ENCODE measurements around the gene CTIF. TPM values are rescaled to one million over a fixed set of nuclear protein-coding genes. Genes with fewer than 3 reads are reported as not detected.
A peak's percentile ranks its signal among the peaks of the same experiment; 100 is the strongest.

Gene CTIF
- total and polyA plus RNA-seq, 4 donors: 10.6 to 26.7 (median 12.3) TPM

DNA sequence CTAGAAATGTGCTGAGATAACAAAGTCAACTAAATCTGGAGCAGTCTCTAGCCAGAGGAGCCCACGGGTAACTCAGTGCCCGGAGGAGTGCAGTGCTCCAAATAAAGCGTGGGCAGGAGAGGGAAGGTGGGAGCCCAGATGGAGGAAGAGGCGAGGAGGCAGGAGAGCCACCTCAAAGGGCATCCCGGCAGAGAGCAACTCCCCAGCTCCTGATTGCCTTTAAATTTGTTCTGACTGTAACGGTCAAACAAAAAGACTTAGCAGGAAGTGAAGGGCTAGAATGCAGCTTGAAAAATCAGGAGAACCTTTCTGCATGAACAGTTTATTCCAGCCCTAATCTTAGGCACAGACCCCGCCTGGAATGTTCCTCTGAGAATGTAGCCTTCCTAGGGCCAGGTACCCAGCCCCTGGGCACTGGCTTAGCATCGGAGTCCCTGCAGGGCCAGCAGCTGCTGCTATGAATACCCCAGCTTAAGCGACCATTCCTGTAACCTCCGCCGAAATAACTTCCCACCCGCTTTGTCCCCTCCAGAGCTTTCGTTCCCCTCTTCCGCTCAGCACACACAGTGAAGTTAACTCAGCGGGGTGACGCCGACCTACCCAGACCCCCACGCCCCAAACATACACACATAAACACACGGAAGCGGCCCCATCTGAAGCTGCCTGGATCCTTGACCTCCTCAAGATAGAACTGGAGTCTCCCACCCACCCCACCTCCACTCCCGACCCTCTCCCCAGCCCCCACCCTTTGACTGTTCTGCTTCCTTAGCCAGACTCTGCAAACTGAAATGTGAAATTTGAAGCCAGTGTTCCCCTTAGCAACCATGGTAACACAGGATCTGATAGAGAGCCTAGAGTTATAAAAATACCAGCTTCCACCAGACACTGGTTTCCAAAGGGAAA lies 288.7 kb downstream of the CTIF start (continued):
- TF ChIP-seq, protein P1, sequence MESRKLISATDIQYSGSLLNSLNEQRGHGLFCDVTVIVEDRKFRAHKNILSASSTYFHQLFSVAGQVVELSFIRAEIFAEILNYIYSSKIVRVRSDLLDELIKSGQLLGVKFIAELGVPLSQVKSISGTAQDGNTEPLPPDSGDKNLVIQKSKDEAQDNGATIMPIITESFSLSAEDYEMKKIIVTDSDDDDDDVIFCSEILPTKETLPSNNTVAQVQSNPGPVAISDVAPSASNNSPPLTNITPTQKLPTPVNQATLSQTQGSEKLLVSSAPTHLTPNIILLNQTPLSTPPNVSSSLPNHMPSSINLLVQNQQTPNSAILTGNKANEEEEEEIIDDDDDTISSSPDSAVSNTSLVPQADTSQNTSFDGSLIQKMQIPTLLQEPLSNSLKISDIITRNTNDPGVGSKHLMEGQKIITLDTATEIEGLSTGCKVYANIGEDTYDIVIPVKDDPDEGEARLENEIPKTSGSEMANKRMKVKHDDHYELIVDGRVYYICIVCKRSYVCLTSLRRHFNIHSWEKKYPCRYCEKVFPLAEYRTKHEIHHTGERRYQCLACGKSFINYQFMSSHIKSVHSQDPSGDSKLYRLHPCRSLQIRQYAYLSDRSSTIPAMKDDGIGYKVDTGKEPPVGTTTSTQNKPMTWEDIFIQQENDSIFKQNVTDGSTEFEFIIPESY (IDR thresholded peaks at IDR 0.05): no peak
- TF ChIP-seq, protein P2, sequence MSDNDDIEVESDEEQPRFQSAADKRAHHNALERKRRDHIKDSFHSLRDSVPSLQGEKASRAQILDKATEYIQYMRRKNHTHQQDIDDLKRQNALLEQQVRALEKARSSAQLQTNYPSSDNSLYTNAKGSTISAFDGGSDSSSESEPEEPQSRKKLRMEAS (IDR thresholded peaks at IDR 0.05): no peak
- TF ChIP-seq FOXA2 (IDR thresholded peaks at IDR 0.05): no peak
- TF ChIP-seq RXRA (IDR thresholded peaks at IDR 0.05): no peak
- no peak for TF ChIP-seq HNF4G (IDR thresholded peaks at IDR 0.05)
- TF ChIP-seq GABPA (IDR thresholded peaks at IDR 0.05 in 1 of 2, conservative IDR thresholded peaks at IDR 0.05 in 1 of 2): no peak
- no peak for TF ChIP-seq TAF1 (conservative IDR thresholded peaks at IDR 0.05)

DNA sequence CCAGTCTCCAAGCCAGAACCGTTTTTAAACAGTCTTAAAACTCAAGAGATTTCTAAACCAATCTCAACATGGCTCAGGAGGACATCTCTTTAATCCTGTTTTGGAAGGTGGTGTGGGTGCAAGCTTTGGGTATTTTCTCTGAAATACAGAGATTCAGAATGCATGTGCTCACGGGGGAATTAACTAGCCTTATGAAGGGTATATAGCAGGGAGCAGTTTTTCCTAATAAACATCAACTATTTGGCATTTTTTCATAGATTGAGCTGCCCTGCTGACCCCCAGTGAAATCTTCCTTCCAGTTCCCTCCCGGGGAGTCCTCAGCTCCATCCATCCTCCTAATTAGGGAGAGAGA lies 289.3 kb downstream of the CTIF start:
- H3K27ac ChIP-seq (ENCODE audit: low read depth in 1 of 2, low read length in 2 of 2): peak overlapping the region; percentile 57 to 61
- no peak for TF ChIP-seq EGR1 (IDR thresholded peaks at IDR 0.05; ENCODE audit: low read depth in 2 of 2)
- TF ChIP-seq YY1 (IDR thresholded peaks at IDR 0.05): no peak
- no peak for TF ChIP-seq TAF1 (conservative IDR thresholded peaks at IDR 0.05)
- TF ChIP-seq, protein P3, sequence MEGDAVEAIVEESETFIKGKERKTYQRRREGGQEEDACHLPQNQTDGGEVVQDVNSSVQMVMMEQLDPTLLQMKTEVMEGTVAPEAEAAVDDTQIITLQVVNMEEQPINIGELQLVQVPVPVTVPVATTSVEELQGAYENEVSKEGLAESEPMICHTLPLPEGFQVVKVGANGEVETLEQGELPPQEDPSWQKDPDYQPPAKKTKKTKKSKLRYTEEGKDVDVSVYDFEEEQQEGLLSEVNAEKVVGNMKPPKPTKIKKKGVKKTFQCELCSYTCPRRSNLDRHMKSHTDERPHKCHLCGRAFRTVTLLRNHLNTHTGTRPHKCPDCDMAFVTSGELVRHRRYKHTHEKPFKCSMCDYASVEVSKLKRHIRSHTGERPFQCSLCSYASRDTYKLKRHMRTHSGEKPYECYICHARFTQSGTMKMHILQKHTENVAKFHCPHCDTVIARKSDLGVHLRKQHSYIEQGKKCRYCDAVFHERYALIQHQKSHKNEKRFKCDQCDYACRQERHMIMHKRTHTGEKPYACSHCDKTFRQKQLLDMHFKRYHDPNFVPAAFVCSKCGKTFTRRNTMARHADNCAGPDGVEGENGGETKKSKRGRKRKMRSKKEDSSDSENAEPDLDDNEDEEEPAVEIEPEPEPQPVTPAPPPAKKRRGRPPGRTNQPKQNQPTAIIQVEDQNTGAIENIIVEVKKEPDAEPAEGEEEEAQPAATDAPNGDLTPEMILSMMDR (IDR thresholded peaks at IDR 0.05; ENCODE audit: low read depth, low read length, missing input control): no peak
- TF ChIP-seq, protein P4, sequence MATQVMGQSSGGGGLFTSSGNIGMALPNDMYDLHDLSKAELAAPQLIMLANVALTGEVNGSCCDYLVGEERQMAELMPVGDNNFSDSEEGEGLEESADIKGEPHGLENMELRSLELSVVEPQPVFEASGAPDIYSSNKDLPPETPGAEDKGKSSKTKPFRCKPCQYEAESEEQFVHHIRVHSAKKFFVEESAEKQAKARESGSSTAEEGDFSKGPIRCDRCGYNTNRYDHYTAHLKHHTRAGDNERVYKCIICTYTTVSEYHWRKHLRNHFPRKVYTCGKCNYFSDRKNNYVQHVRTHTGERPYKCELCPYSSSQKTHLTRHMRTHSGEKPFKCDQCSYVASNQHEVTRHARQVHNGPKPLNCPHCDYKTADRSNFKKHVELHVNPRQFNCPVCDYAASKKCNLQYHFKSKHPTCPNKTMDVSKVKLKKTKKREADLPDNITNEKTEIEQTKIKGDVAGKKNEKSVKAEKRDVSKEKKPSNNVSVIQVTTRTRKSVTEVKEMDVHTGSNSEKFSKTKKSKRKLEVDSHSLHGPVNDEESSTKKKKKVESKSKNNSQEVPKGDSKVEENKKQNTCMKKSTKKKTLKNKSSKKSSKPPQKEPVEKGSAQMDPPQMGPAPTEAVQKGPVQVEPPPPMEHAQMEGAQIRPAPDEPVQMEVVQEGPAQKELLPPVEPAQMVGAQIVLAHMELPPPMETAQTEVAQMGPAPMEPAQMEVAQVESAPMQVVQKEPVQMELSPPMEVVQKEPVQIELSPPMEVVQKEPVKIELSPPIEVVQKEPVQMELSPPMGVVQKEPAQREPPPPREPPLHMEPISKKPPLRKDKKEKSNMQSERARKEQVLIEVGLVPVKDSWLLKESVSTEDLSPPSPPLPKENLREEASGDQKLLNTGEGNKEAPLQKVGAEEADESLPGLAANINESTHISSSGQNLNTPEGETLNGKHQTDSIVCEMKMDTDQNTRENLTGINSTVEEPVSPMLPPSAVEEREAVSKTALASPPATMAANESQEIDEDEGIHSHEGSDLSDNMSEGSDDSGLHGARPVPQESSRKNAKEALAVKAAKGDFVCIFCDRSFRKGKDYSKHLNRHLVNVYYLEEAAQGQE (IDR thresholded peaks at IDR 0.05): no peak
- TF ChIP-seq GABPA (IDR thresholded peaks at IDR 0.05 in 1 of 2, conservative IDR thresholded peaks at IDR 0.05 in 1 of 2): no peak
- no peak for TF ChIP-seq NR2F2 (IDR thresholded peaks at IDR 0.05)
- no peak for TF ChIP-seq RXRA (IDR thresholded peaks at IDR 0.05)
- TF ChIP-seq FOXA1 (IDR thresholded peaks at IDR 0.05): no peak
- no peak for TF ChIP-seq HNF4A (conservative IDR thresholded peaks at IDR 0.05)
- TF ChIP-seq, protein P2 (IDR thresholded peaks at IDR 0.05): no peak
- TF ChIP-seq FOXA2 (IDR thresholded peaks at IDR 0.05): no peak
- no peak for TF ChIP-seq HNF4G (IDR thresholded peaks at IDR 0.05)
- TF ChIP-seq RAD21 (IDR thresholded peaks at IDR 0.05): no peak
- no peak for TF ChIP-seq SP1 (IDR thresholded peaks at IDR 0.05)
- no peak for TF ChIP-seq JUND (IDR thresholded peaks at IDR 0.05)
- TF ChIP-seq, protein P1 (IDR thresholded peaks at IDR 0.05): no peak
- H3K36me3 ChIP-seq (ENCODE audit: control insufficient read depth in 4 of 4, insufficient read depth in 3 of 4, low read depth in 1 of 4, low read length in 3 of 4): no peaks in the 10 kb centered on the region
- peak overlapping the region in 1 of 2 donors; percentile 40 for H3K9ac ChIP-seq (ENCODE audit: low read depth in 1 of 2, low read length in 2 of 2)
- H3K27me3 ChIP-seq (ENCODE audit: control insufficient read depth in 4 of 4, insufficient read depth in 4 of 4, low read length in 3 of 4): no peaks in the 10 kb centered on the region
- no peak overlapping the region for H3K4me3 ChIP-seq (ENCODE audit: low read depth in 1 of 3, low read length in 3 of 3)
- 65% methylated on average over 3 of the region's 3 CpGs for WGBS
- DNase-seq (ENCODE audit: low spot score): no peak
- peaks cover 0 to 4% (median 0%) of the 10 kb centered on the region in 4 donors for H3K9me3 ChIP-seq (ENCODE audit: control insufficient read depth in 4 of 4, low read length in 3 of 4)
- peaks cover 0 to 2% (median 0%) of the 10 kb centered on the region in 4 donors for H3K4me1 ChIP-seq (ENCODE audit: control insufficient read depth in 4 of 4, insufficient read depth in 4 of 4, low read length in 3 of 4)

All from liver (tissue), 9 donors.